K562 (cell line): ENCODE results near the gene SNX9. TPM values are rescaled to one million over a fixed set of nuclear protein-coding genes. Genes with fewer than 3 reads are reported as not detected.

Experiments used
- CBX5 ChIP-seq: IDR thresholded peaks from 2 replicates; pipeline ENCODE4 v1.6.1; 2014; ENCODE audit warnings: low read depth, borderline replicate concordance
- ELK1 ChIP-seq: sonication (generic); formaldehyde crosslinking; IDR thresholded peaks from 2 replicates; pipeline ENCODE4 v1.8.1; 2022; ENCODE audit warnings: missing genetic modification reagents
- MLLT1 ChIP-seq, 2 experiments: fragments of 450-650 bp; IDR thresholded peaks; 2 replicates each; pipeline ENCODE4 v1.6.1; 2016
- NFATC3 ChIP-seq: fragments of 450-650 bp; IDR thresholded peaks from 2 replicates; pipeline ENCODE4 v1.6.1; 2017; ENCODE audit warnings: mild to moderate bottlenecking
- NR2C2 ChIP-seq, 2 experiments: fragments of 200-800 bp in 1 of 2; sonication (Bioruptor generic) in 1 of 2; sonication (generic) in 1 of 2; formaldehyde crosslinking in 1 of 2; IDR thresholded peaks; 2 replicates each; pipeline versions ENCODE4 v1.6.1 to v1.8.0; 2016 to 2022; ENCODE audit warnings: mild to moderate bottlenecking in 1 of 2, missing compliant biosample characterization in 1 of 2, missing genetic modification characterization in 1 of 2, missing genetic modification reagents in 1 of 2
- RAD21 ChIP-seq, 2 experiments: fragments of 250-450 bp in 1 of 2; fragments of 450-650 bp in 1 of 2; sonication (Bioruptor Pico) in 1 of 2; formaldehyde crosslinking in 1 of 2; IDR thresholded peaks in 1 of 2; conservative IDR thresholded peaks in 1 of 2; 2 replicates each; pipeline versions ENCODE4 v1.4.0 to v1.8.0; 2020 to 2022; ENCODE audit warnings: mild to moderate bottlenecking in 2 of 2, moderate library complexity in 1 of 2
- RBFOX2 ChIP-seq: fragments of 200-400 bp; formaldehyde crosslinking; IDR thresholded peaks from 2 replicates; pipeline ENCODE4 v1.6.1; 2017; ENCODE audit warnings: low read depth, mild to moderate bottlenecking, low read length, moderate library complexity
- RBM17 ChIP-seq: fragments of 200-400 bp; formaldehyde crosslinking; IDR thresholded peaks from 2 replicates; pipeline ENCODE4 v1.6.1; 2017; ENCODE audit warnings: low read depth, mild to moderate bottlenecking, low read length, borderline replicate concordance
- SRF ChIP-seq, 2 experiments: fragments of 250-450, 450-650 bp in 1 of 2; sonication (Bioruptor Pico) in 1 of 2; sonication (generic) in 1 of 2; formaldehyde crosslinking; IDR thresholded peaks; 2 replicates each; pipeline versions ENCODE4 v1.5.0 to v1.5.1; 2020 to 2022; ENCODE audit warnings: mild to moderate bottlenecking in 1 of 2, missing genetic modification reagents in 1 of 2
- STAG1 ChIP-seq: sonication (generic); formaldehyde crosslinking; IDR thresholded peaks from 2 replicates; pipeline ENCODE4 v1.5.0; 2020; ENCODE audit warnings: missing genetic modification reagents, borderline replicate concordance
- TCF3 ChIP-seq: sonication (generic); formaldehyde crosslinking; IDR thresholded peaks from 2 replicates; pipeline ENCODE4 v1.4.0; 2020; ENCODE audit warnings: mild to moderate bottlenecking, missing genetic modification reagents
- TSC22D4 ChIP-seq: fragments of 450-650 bp; IDR thresholded peaks from 2 replicates; pipeline ENCODE4 v1.6.1; 2016; ENCODE audit warnings: missing genetic modification characterization, missing biosample characterization, control low read depth
- VEZF1 ChIP-seq: fragments of 200-800 bp; sonication (Bioruptor generic); IDR thresholded peaks from 2 replicates; pipeline ENCODE4 v1.6.1; 2017; ENCODE audit warnings: missing genetic modification characterization, missing compliant biosample characterization
- ZNF239 ChIP-seq: fragments of 250-450 bp; sonication (Bioruptor Pico); IDR thresholded peaks from 2 replicates; pipeline ENCODE4 v1.4.0; 2020; ENCODE audit warnings: mild to moderate bottlenecking
- ZNF274 ChIP-seq: IDR thresholded peaks from 2 replicates; pipeline ENCODE4 v1.6.1; 2011; ENCODE audit warnings: low read depth, mild to moderate bottlenecking, low read length, moderate library complexity, borderline replicate concordance
- ZNF695 ChIP-seq: fragments of 450-650 bp; formaldehyde crosslinking; IDR thresholded peaks from 2 replicates; pipeline ENCODE4 v1.4.0; 2020; ENCODE audit warnings: mild to moderate bottlenecking, moderate library complexity
- polyA plus RNA-seq, 8 experiments: library from polyadenylated mRNA; depleted of rRNA in 4 of 8; stranded (reverse) in 5 of 8; unstranded in 3 of 8; fragments of >200 nt; fragmentation: Nextera tagmentation in 2 of 8; fragmentation: Illumina TruSeq in 1 of 8; extraction: Ambion mirVana in 2 of 8; extraction: Trizol in 1 of 8; gene quantifications; 2 replicates each; pipeline versions ENCODE4 v1.2.1 to v1.2.3, GENCODE V29; 2011 to 2014; ENCODE audit warnings: inconsistent platforms in 1 of 8, missing spikeins in 1 of 8
- total RNA-seq, 7 experiments: library from RNA; depleted of rRNA in 6 of 7; stranded (reverse); fragments of >200 nt in 6 of 7; fragmentation: Illumina TruSeq in 2 of 7; extraction: Trizol in 2 of 7; gene quantifications; 2 replicates each; pipeline versions ENCODE4 v1.2.1 to v1.2.3, GENCODE V29; 2011 to 2021; ENCODE audit warnings: low replicate concordance in 1 of 7

Gene SNX9
- total and polyA plus RNA-seq, 9 of the 15 experiments (the other 6 are each of a cell fraction or from before 2014, with no cell fraction given): 6.0 to 81.7 (median 57.1) TPM

- TF ChIP-seq ZNF695 (no peak), STAG1 (no peak), RAD21 (CRISPR knock-in tag; conservative IDR thresholded peaks at IDR 0.05 in 1 of 2, IDR thresholded peaks at IDR 0.05 in 1 of 2) (0 out of 4 replicates have a peak, but pooled peaks of 1 of the 2 experiments have one; percentile 16), NR2C2 (CRISPR knock-in tag; IDR thresholded peaks at IDR 0.05) (no peak), NR2C2 (tag; IDR thresholded peaks at IDR 0.05) (no peak), TSC22D4 (tag) (no peak), RBFOX2 (no peak), NFATC3 (no peak), TCF3 (CRISPR knock-in tag) (peak; percentile 87), SRF (CRISPR knock-in tag; IDR thresholded peaks at IDR 0.05) (no peak), MLLT1 (IDR thresholded peaks at IDR 0.05) (no peak), VEZF1 (CRISPR knock-in tag) (no peak), ZNF239 (no peak), CBX5 (no peak), RBM17 (no peak), ELK1 (no peak), ZNF274 (no peak)
These were observed 18.3 kb downstream of the SNX9 start (continued) for GRCh38 chr6:157841211-157841840.
